Retinal pigment epithelial cell (primary cell): Measurements from ENCODE around the gene MS4A18.

Experiments used
- DNase-seq: peaks from one replicate; pipeline ENCODE4 v3.0.0-alpha.2; 2010; ENCODE audit warnings: low read depth
- H3K4me3 ChIP-seq: 2 replicates; pipeline ENCODE4 v1.5.1; 2011; ENCODE audit warnings: mild to moderate bottlenecking, low read length, control low read depth, moderate library complexity
- CTCF ChIP-seq: conservative IDR thresholded peaks from 2 replicates; pipeline ENCODE4 v1.5.1; 2011; ENCODE audit warnings: low read depth, low read length, control low read depth, inconsistent platforms

MS4A18 gene

GRCh38 chr11:60717956-60718355, 6.6 kb upstream of the MS4A18 start:
- no peak for TF ChIP-seq CTCF
- DNase-seq = no peak
- H3K4me3 ChIP-seq = no peak overlapping the region

- DNase-seq = no peak
- TF ChIP-seq CTCF = no peak
- H3K4me3 ChIP-seq = no peak overlapping the region
Observed at GRCh38 chr11:60718524-60719316, 5.8 kb upstream of the MS4A18 start.

GRCh38 chr11:60719391-60719790, 5.1 kb upstream of the MS4A18 start:
- no peak overlapping the region for H3K4me3 ChIP-seq
- TF ChIP-seq CTCF = no peak
- no peak for DNase-seq

GRCh38 chr11:60720460-60720859, 4.1 kb upstream of the MS4A18 start:
- no peak for DNase-seq
- H3K4me3 ChIP-seq = no peak overlapping the region
- TF ChIP-seq CTCF = no peak

- DNase-seq = no peak
- no peak overlapping the region for H3K4me3 ChIP-seq
- no peak for TF ChIP-seq CTCF
Observed at GRCh38 chr11:60725592-60725991, 1.1 kb downstream of the MS4A18 start.

GRCh38 chr11:60731586-60731985, 7.1 kb downstream of the MS4A18 start:
- DNase-seq = no peak
- H3K4me3 ChIP-seq = no peak overlapping the region
- TF ChIP-seq CTCF = no peak

GRCh38 chr11:60734279-60734678, 9.8 kb downstream of the MS4A18 start:
- no peak for TF ChIP-seq CTCF
- DNase-seq = no peak
- no peak overlapping the region for H3K4me3 ChIP-seq
